ENCODE measurements around the gene HOXA13. TPM values are rescaled to one million over a fixed set of nuclear protein-coding genes. Genes with fewer than 3 reads are reported as not detected.

The HOXA13 gene
- total RNA-seq, 1 donor from 2014 or later: under 0.01 TPM

DNA sequence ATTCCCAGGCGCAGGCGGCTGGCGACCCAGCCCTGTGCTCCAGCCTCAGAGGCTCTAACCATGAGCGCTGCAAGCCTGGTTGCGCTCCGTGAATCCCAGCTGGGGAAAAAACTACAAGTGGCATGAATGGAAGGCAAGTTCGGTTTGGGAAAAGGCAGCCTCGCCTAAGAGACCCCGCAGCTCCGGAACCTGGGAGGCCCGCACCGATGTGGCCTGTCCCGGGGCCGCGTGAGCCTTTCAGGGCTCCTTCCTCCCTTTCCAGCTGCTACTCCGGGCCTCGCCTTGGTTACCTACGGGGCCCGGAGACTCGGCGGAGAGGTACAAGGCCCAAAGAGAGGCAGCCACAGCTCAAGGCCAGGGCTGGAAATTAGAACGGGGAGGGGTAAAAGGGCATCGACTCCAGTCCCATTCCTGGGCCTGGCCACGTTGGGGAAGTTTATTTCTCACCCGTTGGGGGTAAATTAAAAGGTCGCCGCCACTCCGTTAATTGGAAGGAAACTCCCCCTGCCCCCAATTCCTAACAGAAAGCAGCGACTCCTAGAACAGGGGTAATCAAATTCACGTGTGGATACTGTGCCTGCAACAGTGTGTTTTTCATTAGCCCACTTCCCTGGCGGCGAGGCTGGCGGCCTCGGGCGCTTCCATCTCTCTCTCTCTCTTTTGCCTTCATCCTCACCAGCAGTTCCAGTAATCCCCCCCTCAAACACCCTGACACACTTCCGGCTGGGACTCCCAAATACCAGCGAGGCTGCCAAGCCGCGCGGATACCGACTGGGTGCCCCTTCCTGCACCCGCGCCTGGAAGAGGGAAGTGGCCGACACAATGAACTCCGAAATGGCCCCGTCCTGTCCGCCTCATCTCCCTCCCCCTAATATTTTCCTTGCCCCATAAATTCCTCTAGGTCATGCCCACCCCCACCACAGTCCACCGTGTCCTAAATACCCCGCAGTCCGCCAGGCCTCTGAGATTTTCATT is 33.1 kb downstream of the HOXA13 start:
- peaks cover 79% of the 10 kb centered on the region for H3K27me3 ChIP-seq (ENCODE audit: control insufficient read depth, insufficient read depth, low read length)
- no peak for FAIRE-seq
- no peak for TF ChIP-seq CTCF (IDR thresholded peaks at IDR 0.05; ENCODE audit: insufficient read depth, low read length, severe bottlenecking)
- no peak overlapping the region for H3K4me3 ChIP-seq (ENCODE audit: low read depth, low read length)
- H3K36me3 ChIP-seq (ENCODE audit: control insufficient read depth, insufficient read depth, low read length): no peaks in the 10 kb centered on the region
- no peak for DNase-seq (ENCODE audit: low read depth)

- DNase-seq (ENCODE audit: low read depth): no peak
- FAIRE-seq: no peak
- H3K36me3 ChIP-seq (ENCODE audit: control insufficient read depth, insufficient read depth, low read length): no peaks in the 10 kb centered on the region
- TF ChIP-seq CTCF (IDR thresholded peaks at IDR 0.05; ENCODE audit: insufficient read depth, low read length, severe bottlenecking): no peak
- no peak overlapping the region for H3K4me3 ChIP-seq (ENCODE audit: low read depth, low read length)
- H3K27me3 ChIP-seq (ENCODE audit: control insufficient read depth, insufficient read depth, low read length): peaks cover 74% of the 10 kb centered on the region
Observed at GRCh38 chr7:27165996-27166530, 33.8 kb downstream of the HOXA13 start.

GRCh38 chr7:27165089-27165995 is 34.5 kb downstream of the HOXA13 start, which contains the start of gene HOXA9:
TSS of gene HOXA9 (minus strand) at chr7:27165537. CDS start at chr7:27165457, 80 bp downstream.
- Histone ChIP-seq H3K36me3 (ENCODE audit: control insufficient read depth, insufficient read depth, low read length) (no peaks in the 10 kb centered on the region), H3K4me3 (ENCODE audit: low read depth, low read length) (no peak within 1 kb of the TSS), H3K27me3 (ENCODE audit: control insufficient read depth, insufficient read depth, low read length) (peaks cover 75% of the 10 kb centered on the region)
- no peak for TF ChIP-seq CTCF (IDR thresholded peaks at IDR 0.05; ENCODE audit: insufficient read depth, low read length, severe bottlenecking)
- DNase-seq (ENCODE audit: low read depth) (no peak), FAIRE-seq (no peak)

DNA sequence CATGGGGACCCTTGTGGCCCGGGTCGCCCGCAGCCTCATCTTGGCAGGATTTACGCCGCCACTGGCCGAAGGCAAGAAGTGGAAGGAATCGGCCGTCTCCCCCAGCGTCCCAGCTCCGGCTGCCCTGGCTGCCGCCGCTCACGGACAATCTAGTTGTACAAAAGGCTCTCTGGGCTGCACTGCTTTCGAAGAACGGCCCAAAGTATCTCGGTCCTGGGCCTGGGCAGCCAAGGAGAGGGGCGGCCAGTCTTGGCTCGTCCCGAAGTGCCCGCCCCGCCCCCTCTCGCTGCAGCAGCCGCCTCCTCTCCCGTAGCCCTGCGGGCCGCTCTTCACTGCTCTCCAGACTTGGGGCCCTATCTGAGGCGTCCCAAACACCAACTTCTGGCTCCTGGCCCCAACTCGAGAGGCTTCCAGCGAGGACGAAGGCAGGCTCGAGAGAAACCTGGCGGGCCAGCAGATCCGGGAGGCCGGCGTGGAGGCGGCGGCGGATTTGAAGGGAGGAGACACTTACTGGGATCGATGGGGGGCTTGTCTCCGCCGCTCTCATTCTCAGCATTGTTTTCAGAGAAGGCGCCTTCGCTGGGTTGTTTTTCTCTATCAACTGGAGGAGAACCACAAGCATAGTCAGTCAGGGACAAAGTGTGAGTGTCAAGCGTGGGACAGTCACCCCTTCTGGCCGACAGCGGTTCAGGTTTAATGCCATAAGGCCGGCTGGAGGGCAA is 35.4 kb downstream of the HOXA13 start:
- no peak for TF ChIP-seq CTCF (IDR thresholded peaks at IDR 0.05; ENCODE audit: insufficient read depth, low read length, severe bottlenecking)
- no peak overlapping the region for H3K4me3 ChIP-seq (ENCODE audit: low read depth, low read length)
- peaks cover 75% of the 10 kb centered on the region for H3K27me3 ChIP-seq (ENCODE audit: control insufficient read depth, insufficient read depth, low read length)
- FAIRE-seq: no peak
- no peak for DNase-seq (ENCODE audit: low read depth)
- no peaks in the 10 kb centered on the region for H3K36me3 ChIP-seq (ENCODE audit: control insufficient read depth, insufficient read depth, low read length)

- DNase-seq (ENCODE audit: low read depth): no peak
- FAIRE-seq: no peak
- no peak for TF ChIP-seq CTCF (IDR thresholded peaks at IDR 0.05; ENCODE audit: insufficient read depth, low read length, severe bottlenecking)
- Histone ChIP-seq H3K36me3 (ENCODE audit: control insufficient read depth, insufficient read depth, low read length) (no peaks in the 10 kb centered on the region), H3K27me3 (ENCODE audit: control insufficient read depth, insufficient read depth, low read length) (peaks cover 77% of the 10 kb centered on the region), H3K4me3 (ENCODE audit: low read depth, low read length) (no peak overlapping the region)
Observed at GRCh38 chr7:27164045-27164366, 35.9 kb downstream of the HOXA13 start.
